LNCAP (cell line): ENCODE results near the gene AGPAT4.

Source experiments
- CTCF ChIP-seq: fragments of 450-650 bp; IDR thresholded peaks from 2 replicates; pipeline ENCODE4 v1.5.1; 2017; ENCODE audit warnings: mild to moderate bottlenecking

The AGPAT4 gene, protein sequence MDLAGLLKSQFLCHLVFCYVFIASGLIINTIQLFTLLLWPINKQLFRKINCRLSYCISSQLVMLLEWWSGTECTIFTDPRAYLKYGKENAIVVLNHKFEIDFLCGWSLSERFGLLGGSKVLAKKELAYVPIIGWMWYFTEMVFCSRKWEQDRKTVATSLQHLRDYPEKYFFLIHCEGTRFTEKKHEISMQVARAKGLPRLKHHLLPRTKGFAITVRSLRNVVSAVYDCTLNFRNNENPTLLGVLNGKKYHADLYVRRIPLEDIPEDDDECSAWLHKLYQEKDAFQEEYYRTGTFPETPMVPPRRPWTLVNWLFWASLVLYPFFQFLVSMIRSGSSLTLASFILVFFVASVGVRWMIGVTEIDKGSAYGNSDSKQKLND

DNA sequence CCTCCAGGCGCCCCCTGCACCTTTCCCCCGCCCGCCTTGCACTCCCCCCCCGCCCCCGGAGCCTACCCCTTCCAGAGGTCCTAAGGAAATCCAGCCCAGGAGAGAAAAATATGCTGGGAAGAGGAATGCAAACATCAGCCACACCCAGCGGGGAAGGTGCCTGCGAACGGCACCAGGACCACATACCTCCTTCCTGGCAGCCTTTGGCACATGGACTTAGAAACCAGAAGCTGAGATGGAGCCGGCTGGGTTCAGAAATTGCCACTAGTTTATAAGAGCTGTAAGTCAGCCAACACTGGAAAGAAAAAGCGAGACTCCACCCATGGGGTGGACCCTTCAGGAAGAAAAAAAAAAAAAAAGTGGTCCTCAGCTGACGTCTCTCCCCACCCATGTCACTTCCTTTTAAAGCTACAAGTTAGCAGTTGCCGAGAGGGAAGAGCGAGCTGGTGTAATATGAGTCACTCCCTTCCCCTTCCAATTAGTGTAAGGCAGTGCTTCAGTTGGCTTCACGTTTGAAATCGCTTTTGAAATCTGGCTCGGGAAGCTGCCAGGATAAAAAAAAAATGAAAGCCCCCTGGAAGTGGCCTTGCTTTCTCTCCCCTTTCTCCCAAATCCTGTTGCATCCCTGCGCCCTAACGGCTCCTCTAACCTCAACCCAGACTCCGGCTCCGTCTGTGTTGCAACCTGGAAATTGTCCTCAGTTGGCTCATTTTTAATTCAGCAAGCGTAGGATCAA, at the start of gene AGPAT4:
AGPAT4 (minus strand) TSS at position 310 of the 736 bp plus-strand sequence. CDS start 41,848 bp downstream, outside the sequence.
- no peak for TF ChIP-seq CTCF

DNA sequence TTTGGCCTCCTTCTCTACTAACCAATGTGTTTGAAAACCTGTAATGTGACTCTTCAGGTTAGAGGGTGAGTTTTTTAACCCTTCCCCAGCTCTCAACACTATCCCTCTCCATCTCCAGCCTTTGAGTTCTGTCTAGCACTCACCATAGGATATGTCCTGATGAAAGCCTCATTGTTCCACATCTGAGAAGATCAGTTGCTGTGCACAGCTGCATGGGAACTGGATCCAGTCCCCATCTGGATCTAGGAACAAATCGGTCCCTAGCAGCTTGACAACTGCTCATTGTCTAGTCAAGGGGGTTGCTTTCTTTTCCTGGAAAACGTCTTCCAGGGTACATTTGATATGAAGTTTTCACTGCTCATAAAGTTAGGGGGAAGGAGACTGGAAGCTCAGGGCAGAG, 45.4 kb upstream of the AGPAT4 start:
- no peak for TF ChIP-seq CTCF

- TF ChIP-seq CTCF = no peak
These were observed 44.6 kb upstream of the AGPAT4 start for GRCh38 chr6:161318456-161318855.

- no peak for TF ChIP-seq CTCF
These were observed 42.7 kb upstream of the AGPAT4 start for GRCh38 chr6:161316531-161316930.

- TF ChIP-seq CTCF = no peak
These were observed 40.2 kb upstream of the AGPAT4 start for GRCh38 chr6:161313940-161314509.

DNA sequence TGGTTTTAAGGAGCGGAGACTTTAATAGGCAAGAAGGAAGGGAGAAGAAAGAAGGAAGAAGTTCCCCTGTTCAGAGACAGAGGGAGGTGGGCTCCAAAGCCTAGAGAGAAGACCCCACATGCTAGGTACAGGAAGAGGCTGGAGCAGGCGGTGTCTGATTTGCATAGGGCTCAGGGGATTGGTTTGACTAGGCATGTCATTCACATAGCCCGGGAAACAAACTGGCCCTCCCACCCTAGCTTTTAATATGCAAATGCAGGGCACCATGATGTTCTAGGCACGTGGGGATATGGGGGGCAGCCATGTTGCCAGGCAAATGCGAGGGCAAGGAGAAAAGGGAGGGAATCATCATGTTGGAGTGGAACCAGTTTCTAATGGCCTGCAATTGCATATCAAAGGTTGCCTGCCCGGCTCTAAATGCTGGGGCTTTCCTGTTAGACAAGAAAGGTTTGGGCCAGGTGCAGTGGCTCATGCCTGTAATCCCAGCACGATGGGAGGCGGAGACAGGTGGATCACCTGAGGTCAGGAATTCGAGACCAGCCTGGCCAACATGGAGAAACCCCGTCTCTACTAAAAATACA, 34.3 kb upstream of the AGPAT4 start:
- no peak for TF ChIP-seq CTCF

DNA sequence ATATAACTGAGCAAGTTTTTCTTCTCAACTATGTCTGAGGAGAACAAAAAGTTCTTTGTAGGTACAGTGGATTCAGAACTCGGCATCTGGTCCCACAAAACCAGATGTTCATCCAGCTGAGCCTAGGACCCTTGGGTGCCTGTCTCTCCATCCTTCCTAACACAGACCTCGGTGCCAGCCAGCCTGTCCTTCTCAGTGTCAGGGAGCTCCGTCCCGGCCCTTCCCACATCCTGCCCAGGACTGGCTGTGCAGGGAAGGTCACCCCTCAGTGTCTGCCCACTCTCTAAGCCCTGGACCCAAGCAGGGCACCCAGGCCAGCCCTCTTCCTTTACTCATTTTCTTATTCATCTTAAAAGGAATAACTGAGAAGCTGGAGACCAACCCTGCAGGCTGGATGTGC, 32.0 kb upstream of the AGPAT4 start:
- TF ChIP-seq CTCF = no peak
